Loucy (cell line): ENCODE measurements around the gene PKLR.

Source experiments
- CTCF ChIP-seq: fragments of 200-600 bp; sonication (generic); conservative IDR thresholded peaks from 2 replicates; pipeline ENCODE4 v1.5.1; 2014; ENCODE audit warnings: mild to moderate bottlenecking, antibody characterized with exemption, low read length
- EZH2phosphoT487 ChIP-seq: fragments of 200-600 bp; IDR thresholded peaks from 2 replicates; pipeline ENCODE4 v1.6.1; 2018; ENCODE audit warnings: antibody characterized with exemption, mild to moderate bottlenecking, moderate library complexity, borderline replicate concordance

- TF ChIP-seq CTCF (peak; percentile 41; the same call in 1 of the 2 replicates), EZH2phosphoT487 (no peak)
Measured at GRCh38 chr1:155253208-155253607, 48.0 kb downstream of the PKLR start.
